Esophagus muscularis mucosa (tissue), 4 donors: ENCODE results near the gene SERTAD2. TPM values are rescaled to one million over a fixed set of nuclear protein-coding genes. Genes with fewer than 3 reads are reported as not detected.

Source experiments
- DNase-seq: peaks from one replicate; pipeline ENCODE4 v3.0.0-alpha.2; 2017; ENCODE audit errors: extremely low spot score
- H3K27ac ChIP-seq, 4 donors: fragments of 200-600 bp; sonication (generic); replicated peaks in 1 of 4; 1 replicate in 3 of 4; 2 replicates in 1 of 4; pipeline ENCODE4 v1.5.1; 2016 to 2019; ENCODE audit warnings: mild to moderate bottlenecking in 1 of 4
- H3K27me3 ChIP-seq, 4 donors: fragments of 200-600 bp; sonication (generic); one replicate each; pipeline versions ENCODE4 v1.5.1 to v1.6.0; 2016 to 2019
- H3K36me3 ChIP-seq, 4 donors: fragments of 200-600 bp; sonication (generic); one replicate each; pipeline ENCODE4 v1.5.1; 2016 to 2019
- H3K4me1 ChIP-seq, 4 donors: fragments of 200-600 bp; sonication (generic); one replicate each; pipeline ENCODE4 v1.5.1; 2016 to 2019
- H3K4me3 ChIP-seq, 4 donors: fragments of 200-600 bp; sonication (generic); 1 replicate in 2 of 4; 2 replicates in 2 of 4; pipeline ENCODE4 v1.5.1; 2016 to 2019; ENCODE audit warnings: mild to moderate bottlenecking in 4 of 4, moderate library complexity in 1 of 4
- H3K9me3 ChIP-seq, 4 donors: fragments of 200-600 bp; sonication (generic); 1 replicate in 3 of 4; 2 replicates in 1 of 4; pipeline ENCODE4 v1.5.1; 2016 to 2019
- CTCF ChIP-seq, 3 experiments: fragments of 200-600 bp in 2 of 3; fragments of 450-650 bp in 1 of 3; sonication (generic) in 2 of 3; IDR thresholded peaks; one replicate each; pipeline ENCODE4 v1.5.1; 2017 to 2019; ENCODE audit warnings: antibody characterized with exemption in 3 of 3, mild to moderate bottlenecking in 2 of 3, moderate library complexity in 1 of 3
- EP300 ChIP-seq: sonication (generic); formaldehyde crosslinking; IDR thresholded peaks from one replicate; pipeline ENCODE4 v1.6.1; 2017; ENCODE audit warnings: antibody characterized with exemption
- POLR2A ChIP-seq: fragments of 450-650 bp; IDR thresholded peaks from one replicate; pipeline ENCODE4 v1.6.1; 2017; ENCODE audit warnings: antibody characterized with exemption, moderate library complexity, mild to moderate bottlenecking, low read depth
- POLR2AphosphoS5 ChIP-seq, 2 donors: sonication (generic); formaldehyde crosslinking; IDR thresholded peaks; one replicate each; pipeline ENCODE4 v1.6.1; 2017; ENCODE audit warnings: antibody characterized with exemption in 2 of 2
- WGBS: methylation state at CpG from one replicate; pipeline ENCODE4 v1.1.5; 2018; 5-methylcytosine and 5-hydroxymethylcytosine counted together
- intact Hi-C: fragments of 100-400 bp; cut with DNase I; formaldehyde crosslinking; loops from one replicate; pipeline ENCODE4 v1.15.1; 2023
- total RNA-seq, 4 donors: library from RNA; depleted of rRNA; stranded (reverse); fragments of >200 nt; gene quantifications; one replicate each; pipeline versions ENCODE4 v1.1.0 to v1.2.1, GENCODE V29; 2016

Gene SERTAD2
- total RNA-seq, 4 donors from 2014 or later = 12.1 to 18.1 (median 14.3) TPM

- Histone ChIP-seq H3K4me1 (peaks cover 42 to 68% (median 64%) of the 10 kb centered on the region in 4 donors), H3K36me3 (peaks cover 5 to 40% (median 22%) of the 10 kb centered on the region in 4 donors), H3K9me3 (no peaks in the 10 kb centered on the region), H3K27me3 (no peaks in the 10 kb centered on the region), H3K27ac (no peak overlapping the region), H3K4me3 (no peak overlapping the region)
- 66% methylated on average over 9 of the region's 9 CpGs for WGBS
- intact Hi-C loops = no loop called here
- DNase-seq = no peak
- TF ChIP-seq POLR2A (no peak), EP300 (no peak), POLR2AphosphoS5 (IDR thresholded peaks at IDR 0.05) (no peak), CTCF (IDR thresholded peaks at IDR 0.05) (no peak)
These were observed 16.6 kb downstream of the SERTAD2 start for GRCh38 chr2:64637000-64637635.

- H3K4me3 ChIP-seq = no peak overlapping the region
- H3K36me3 ChIP-seq = peaks cover 5 to 43% (median 23%) of the 10 kb centered on the region in 4 donors
- H3K9me3 ChIP-seq = no peaks in the 10 kb centered on the region
- no peaks in the 10 kb centered on the region for H3K27me3 ChIP-seq
- intact Hi-C loops = no loop called here
- peaks cover 34 to 61% (median 56%) of the 10 kb centered on the region in 4 donors for H3K4me1 ChIP-seq
- WGBS = 79% methylated on average over 35 of the region's 38 CpGs
- no peak for TF ChIP-seq POLR2AphosphoS5 (IDR thresholded peaks at IDR 0.05)
- TF ChIP-seq EP300 = no peak
- no peak for TF ChIP-seq POLR2A
- TF ChIP-seq CTCF (IDR thresholded peaks at IDR 0.05) = no peak
- DNase-seq = peak; percentile 78
- H3K27ac ChIP-seq = no peak overlapping the region
These were observed 17.5 kb downstream of the SERTAD2 start for GRCh38 chr2:64635976-64636911.

- no peak for DNase-seq
- Histone ChIP-seq H3K9me3 (no peaks in the 10 kb centered on the region), H3K4me3 (no peak overlapping the region), H3K27me3 (no peaks in the 10 kb centered on the region), H3K36me3 (peaks cover 5 to 52% (median 32%) of the 10 kb centered on the region in 4 donors), H3K4me1 (peaks cover 22 to 46% (median 42%) of the 10 kb centered on the region in 4 donors), H3K27ac (no peak overlapping the region)
- 76% methylated on average over 11 of the region's 11 CpGs for WGBS
- intact Hi-C loops = no loop called here
- TF ChIP-seq CTCF (IDR thresholded peaks at IDR 0.05) = no peak
- no peak for TF ChIP-seq EP300
- no peak for TF ChIP-seq POLR2A
- TF ChIP-seq POLR2AphosphoS5 (IDR thresholded peaks at IDR 0.05) = peak in 1 of 2 donors; percentile 8
These were observed 19.1 kb downstream of the SERTAD2 start for GRCh38 chr2:64634345-64635267.

- Histone ChIP-seq H3K27me3 (no peaks in the 10 kb centered on the region), H3K4me1 (peaks cover 17 to 37% (median 33%) of the 10 kb centered on the region in 4 donors), H3K27ac (no peak overlapping the region), H3K9me3 (no peaks in the 10 kb centered on the region), H3K4me3 (no peak overlapping the region), H3K36me3 (peaks cover 5 to 52% (median 32%) of the 10 kb centered on the region in 4 donors)
- intact Hi-C loops = no loop called here
- TF ChIP-seq POLR2A (no peak), EP300 (no peak), POLR2AphosphoS5 (IDR thresholded peaks at IDR 0.05) (no peak), CTCF (IDR thresholded peaks at IDR 0.05) (no peak)
- DNase-seq = no peak
- 73% methylated on average over 9 of the region's 9 CpGs for WGBS
These were observed 20.6 kb downstream of the SERTAD2 start for GRCh38 chr2:64632835-64633819.
